A549 treated with GW870086 at 1 μM for 4 hours (cell line): ENCODE measurements around the gene ABO. TPM values are rescaled to one million over a fixed set of nuclear protein-coding genes. Genes with fewer than 3 reads are reported as not detected.

ENCODE experiments used
- total RNA-seq: library from RNA; stranded (reverse); fragments of 200-300 nt; extraction: Qiagen RNA extraction; gene quantifications from 5 replicates; pipeline ENCODE4 v1.2.3, GENCODE V29; 2022; ENCODE audit warnings: low read depth

The ABO gene
- not detected in 5 replicates for total RNA-seq

GRCh38 chr9:133275105-133276000 lies at the start of gene ABO:
ABO (minus strand) TSS chr9:133275201.

GRCh38 chr9:133208880-133209300 lies 66.1 kb downstream of the ABO start, which contains the start of gene OBP2B:
OBP2B (minus strand) TSS chr9:133209250; CDS start chr9:133209199, 51 bp downstream.

Other genes with a start within 250 kb of the ABO start
- gene GTF3C5, start 244.2 kb downstream of the ABO start, total RNA-seq, result 57.7 to 66.6 TPM (median 61.8 TPM) in 5 replicates
- 0.46 to 0.71 TPM (median 0.63 TPM) in 5 replicates for gene CEL, start 213.2 kb downstream of the ABO start, total RNA-seq
- 22.0 to 27.2 TPM (median 25.6 TPM) in 5 replicates for gene RALGDS, start 154.0 kb downstream of the ABO start, total RNA-seq
- gene GBGT1, start 111.3 kb downstream of the ABO start, total RNA-seq, result 1.7 to 2.8 TPM (median 2.4 TPM) in 5 replicates
- not detected in 5 replicates for gene OBP2B, start 66.0 kb downstream of the ABO start, total RNA-seq
- 19.9 to 29.3 TPM (median 24.0 TPM) in 5 replicates for gene SURF6, start 61.0 kb upstream of the ABO start, total RNA-seq
- gene MED22, start 72.9 kb upstream of the ABO start, total RNA-seq, result 21.0 to 32.2 TPM (median 30.2 TPM) in 5 replicates
- gene RPL7A, start 73.0 kb upstream of the ABO start, total RNA-seq, result 3,291 to 3,531 TPM (median 3,341 TPM) in 5 replicates
- gene SURF1, start 81.3 kb upstream of the ABO start, total RNA-seq, result 37.9 to 50.3 TPM (median 43.3 TPM) in 5 replicates
- gene SURF2, start 81.3 kb upstream of the ABO start, total RNA-seq, result 36.7 to 54.8 TPM (median 45.8 TPM) in 5 replicates
- 173 to 210 TPM (median 201 TPM) in 5 replicates for gene SURF4, start 100.9 kb upstream of the ABO start, total RNA-seq
- 0.53 to 1.2 TPM (median 0.68 TPM) in 5 replicates for gene STKLD1, start 101.2 kb upstream of the ABO start, total RNA-seq
- 29.9 to 37.9 TPM (median 32.5 TPM) in 5 replicates for gene REXO4, start 142.8 kb upstream of the ABO start, total RNA-seq
- gene ADAMTS13, start 147.2 kb upstream of the ABO start, total RNA-seq, result 0.37 to 1.1 TPM (median 0.52 TPM) in 5 replicates
- gene CACFD1, start 184.8 kb upstream of the ABO start, total RNA-seq, result 3.0 to 4.5 TPM (median 4.3 TPM) in 5 replicates
- 13.5 to 21.5 TPM (median 19.5 TPM) in 5 replicates for gene SLC2A6, start 203.9 kb upstream of the ABO start, total RNA-seq
- not detected in 5 replicates for gene MYMK, start 249.8 kb upstream of the ABO start, total RNA-seq